Right ventricle myocardium inferior (tissue), 1 donor: Measurements from ENCODE around the gene OR52A1. TPM values are rescaled to one million over a fixed set of nuclear protein-coding genes. Genes with fewer than 3 reads are reported as not detected.
"Not testable (repeated sequence)": the region's sequence is repeated elsewhere in the genome, so short reads cannot be mapped to it uniquely, and the experiment has no call there.

Experiments
- ATAC-seq: fragments of 200-7000 bp; cut with Tn5 transposase; one replicate; pipeline ENCODE4 v1.9.1; 2020; ENCODE audit warnings: mild to moderate bottlenecking, moderate library complexity
- DNase-seq: peaks from one replicate; pipeline ENCODE4 v3.0.0; 2021; ENCODE audit errors: missing footprints
- intact Hi-C: fragments of 100-400 bp; cut with DNase I; formaldehyde crosslinking; loops from one replicate; pipeline ENCODE4 v1.11.0; 2022
- long read RNA-seq: library from polyadenylated mRNA; unstranded; transcript quantifications from one replicate; pipeline ENCODE4 v2.0.0, GENCODE V29; 2021
- total RNA-seq: library from RNA; stranded (reverse); fragmentation: NEBNext Ultra II Directional; extraction: Animal tissue kit (Norgen Biotek cat#: 25700); gene quantifications from one replicate; pipeline ENCODE4 v1.2.1, GENCODE V29; 2021
- donor health status: DM: no; HTN: yes; CAD: no; lungs with severe emphysema.

Gene OR52A1
- total RNA-seq, result not detected
- long read RNA-seq, result 0 reads

GRCh38 chr11:5154657-5155056 is at the start of gene OR52A1:
TSS of gene OR52A1 (minus strand) at chr11:5154757. CDS start at chr11:5152369, 2,388 bp downstream.
- DNase-seq (no peak), ATAC-seq (no peak)
- intact Hi-C loops, result no loop called here

DNA sequence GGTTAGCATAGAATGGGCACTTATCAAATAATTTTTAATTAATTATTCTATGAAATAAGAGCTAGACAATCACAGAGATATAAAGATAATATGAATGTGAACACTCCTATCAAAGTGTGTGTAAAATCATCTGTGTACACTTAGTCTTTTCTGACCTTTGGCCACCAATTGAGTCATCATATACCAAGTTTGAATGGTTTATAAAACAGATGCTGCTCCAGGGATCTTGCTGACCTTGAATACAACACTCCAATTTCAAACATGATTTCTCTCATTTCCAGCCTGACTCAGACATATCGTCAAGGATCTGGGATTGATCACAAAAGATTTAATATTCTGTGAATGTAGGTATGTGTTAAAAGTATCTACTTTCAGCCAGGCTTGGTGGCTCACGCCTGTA is 48.8 kb upstream of the OR52A1 start:
- intact Hi-C loops, result loop anchor here (5.0 kb wide), 2 partner anchors 164 to 179 kb away; partner anchors contain the start of gene OR51M1
- ATAC-seq, result no peak
- DNase-seq, result no peak

GRCh38 chr11:5200582-5200981 is 46.0 kb upstream of the OR52A1 start, which contains the start of gene OR51V1:
TSS of gene OR51V1 (minus strand) at chr11:5200682. CDS start at chr11:5200682, 0 bp downstream.
- DNase-seq (no peak), ATAC-seq (no peak)
- intact Hi-C loops, result loop anchor here (5.0 kb wide), 2 partner anchors 167 to 182 kb away; partner anchors contain the start of gene OR51M1

GRCh38 chr11:5198285-5198684 is 43.7 kb upstream of the OR52A1 start:
- intact Hi-C loops, result no loop called here

DNA sequence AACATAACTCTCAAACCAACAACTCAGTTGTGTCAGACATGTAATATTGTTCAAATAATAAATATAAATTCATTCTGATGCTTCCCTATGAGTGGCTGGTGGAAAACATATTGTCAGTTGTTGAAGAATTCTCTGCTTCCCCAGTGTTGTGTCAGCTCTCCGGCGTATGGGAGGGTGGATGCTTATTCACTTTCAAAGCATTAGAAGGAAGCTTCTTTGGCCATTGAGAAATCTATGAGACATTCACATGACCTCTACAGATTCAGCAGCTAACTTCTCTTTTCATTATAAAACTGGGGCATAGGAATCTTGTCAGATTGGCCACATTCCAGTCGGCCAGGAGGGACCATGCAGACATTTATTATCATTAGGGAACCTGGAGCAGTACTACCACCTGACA is 43.0 kb upstream of the OR52A1 start:
- intact Hi-C loops, result no loop called here
- ATAC-seq, result no peak

More at GRCh38 chr11:5198285-5198684, 43.7 kb upstream of the OR52A1 start:
- no peak for ATAC-seq
- no peak for DNase-seq

DNA sequence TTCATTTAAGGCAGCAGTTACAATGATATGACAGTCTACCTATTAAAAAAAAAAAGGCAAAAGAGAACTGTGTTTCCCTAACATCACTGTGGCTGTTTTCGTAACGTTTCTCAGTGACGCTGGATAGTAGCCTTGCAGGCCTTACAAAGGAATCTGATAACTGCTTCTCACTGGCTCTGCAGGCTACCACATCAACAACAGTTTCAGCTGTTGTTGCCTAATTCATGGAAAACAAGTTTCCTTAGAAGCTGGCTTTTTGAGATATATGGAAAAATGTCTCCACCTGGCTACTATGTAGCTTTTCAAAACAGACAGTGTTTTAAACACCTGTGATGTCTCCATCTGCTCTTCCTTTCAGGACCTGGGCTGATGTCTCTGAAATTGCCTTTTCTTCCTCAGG is 42.2 kb upstream of the OR52A1 start:
- DNase-seq (no peak), ATAC-seq (no peak)
- intact Hi-C loops, result no loop called here

More for the DNA sequence above, 43.0 kb upstream of the OR52A1 start:
- DNase-seq, result no peak

GRCh38 chr11:5196067-5196466 is 41.5 kb upstream of the OR52A1 start:
- intact Hi-C loops, result no loop called here
- ATAC-seq, result no peak
- no peak for DNase-seq

GRCh38 chr11:5192738-5193137 is 38.2 kb upstream of the OR52A1 start:
- ATAC-seq (no peak), DNase-seq (no peak)
- intact Hi-C loops, result no loop called here

DNA sequence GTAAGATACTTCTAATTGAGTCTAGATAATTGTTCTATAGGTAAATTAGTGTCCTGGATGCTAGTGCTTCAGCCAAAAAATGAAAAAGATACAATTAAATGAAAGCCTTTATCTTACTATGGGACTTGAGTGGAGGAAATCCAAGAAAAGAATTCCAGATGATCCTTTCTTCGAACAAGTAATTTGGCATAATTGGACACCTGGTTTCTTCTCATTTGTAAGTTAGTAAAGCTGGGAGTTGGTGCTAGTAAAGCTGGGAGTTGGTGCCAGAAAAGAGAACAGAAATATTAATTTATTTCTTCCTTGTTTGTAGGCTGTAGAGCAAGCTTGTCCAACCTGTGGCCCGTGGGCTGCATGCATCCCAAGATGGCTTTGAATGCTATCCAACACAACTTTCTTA is 33.6 kb upstream of the OR52A1 start:
- DNase-seq, result no peak
- intact Hi-C loops, result no loop called here
- no peak for ATAC-seq

DNA sequence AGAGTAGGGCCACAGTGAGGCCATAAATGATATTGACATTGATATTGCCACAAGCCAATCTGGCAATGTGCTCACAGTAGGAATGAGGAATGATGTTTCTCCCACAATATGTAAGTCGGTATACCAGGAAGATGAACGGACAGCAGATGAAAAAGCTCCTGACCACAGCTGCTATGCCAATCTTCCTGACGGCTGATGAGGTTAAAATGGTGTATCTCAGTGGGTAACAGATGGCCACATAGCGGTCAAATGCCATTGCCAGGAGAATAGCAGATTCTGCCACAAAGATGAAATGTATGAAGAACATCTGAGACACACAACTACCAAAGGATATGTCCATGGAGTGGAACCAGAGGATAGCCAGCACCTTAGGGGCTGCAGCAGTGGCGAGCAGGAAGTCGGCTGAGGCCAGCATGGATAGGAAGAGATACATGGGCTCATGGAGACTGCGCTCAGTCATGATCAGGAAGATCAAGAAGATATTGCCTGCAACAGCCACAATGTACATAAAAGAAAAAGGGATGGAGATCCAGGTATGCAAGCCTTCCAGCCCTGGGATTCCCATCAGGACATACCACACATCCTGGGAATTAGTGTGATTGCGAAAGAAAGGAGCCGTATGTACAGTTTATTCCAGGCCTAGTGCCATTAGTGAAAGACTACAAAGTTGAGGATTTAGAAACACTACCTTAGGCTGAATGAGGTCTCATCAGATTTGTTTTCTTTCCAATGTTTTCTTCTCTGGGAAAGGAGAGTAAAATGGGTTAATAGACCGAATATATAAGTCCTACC is 23.7 kb upstream of the OR52A1 start:
- no peak for DNase-seq
- ATAC-seq, result no peak
- intact Hi-C loops, result no loop called here

GRCh38 chr11:5174934-5175333 is 20.4 kb upstream of the OR52A1 start:
- intact Hi-C loops, result no loop called here

DNA sequence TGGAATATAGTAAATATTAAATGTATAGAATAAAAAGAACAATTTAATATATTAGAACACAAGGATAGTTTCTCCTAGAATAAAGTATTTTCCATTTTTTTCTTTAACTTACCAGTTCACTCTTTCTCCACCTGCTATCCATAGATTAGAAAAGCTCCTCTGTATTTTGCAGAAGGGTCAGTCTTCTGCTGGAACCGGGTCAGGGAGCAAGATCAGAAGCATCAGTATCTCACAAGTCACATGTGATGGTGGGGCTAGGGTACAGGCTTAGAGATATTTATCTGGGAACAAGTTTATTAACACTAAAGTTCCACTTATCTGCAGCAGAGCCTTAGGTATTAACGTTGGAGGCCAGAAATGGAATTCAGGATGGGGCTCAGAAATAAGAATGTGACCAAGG is 17.3 kb upstream of the OR52A1 start:
- ATAC-seq (no peak), DNase-seq (no peak)
- intact Hi-C loops, result no loop called here

More at GRCh38 chr11:5174934-5175333, 20.4 kb upstream of the OR52A1 start:
- no peak for ATAC-seq
- no peak for DNase-seq

DNA sequence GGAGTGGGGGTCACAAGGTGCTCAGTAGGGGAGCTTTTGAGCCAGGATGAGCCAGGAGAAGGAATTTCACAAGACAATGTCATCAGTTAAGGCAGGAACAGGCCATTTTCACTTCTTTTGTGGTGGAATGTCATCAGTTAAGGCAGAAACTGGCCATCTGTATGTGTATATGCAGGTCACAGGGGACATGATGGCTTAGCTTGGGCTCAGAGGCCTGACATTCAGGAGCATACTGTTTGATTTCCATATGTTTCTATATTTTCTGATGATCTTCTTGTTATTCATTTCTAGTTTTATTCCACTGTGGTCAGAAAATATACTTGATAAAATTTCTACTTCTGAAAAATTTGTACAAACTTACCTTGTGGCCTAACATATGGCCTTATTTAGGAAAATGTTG is 11.3 kb upstream of the OR52A1 start:
- DNase-seq, intact Hi-C loops, ATAC-seq: not testable (repeated sequence)

GRCh38 chr11:5164807-5165206 is 10.2 kb upstream of the OR52A1 start:
- intact Hi-C loops, ATAC-seq, DNase-seq: not testable (repeated sequence)

DNA sequence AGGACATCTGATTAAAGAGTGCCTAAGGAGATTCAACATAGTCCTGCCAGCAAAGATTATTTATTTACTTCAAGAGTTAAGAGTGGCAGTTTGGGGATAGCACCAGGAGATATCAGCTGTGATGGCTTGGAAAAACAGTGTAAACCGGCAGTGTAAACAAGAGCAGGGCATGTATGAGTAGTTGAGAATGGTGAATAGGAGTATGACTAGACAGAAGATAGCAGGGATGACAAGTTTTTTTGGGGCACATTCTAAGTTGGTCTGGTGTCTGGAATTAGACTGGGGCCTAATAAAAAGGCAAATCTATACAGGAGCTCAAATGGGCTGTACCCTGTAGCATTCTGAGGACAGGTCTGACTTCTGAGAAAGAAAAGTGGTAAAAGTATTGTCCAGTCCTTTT is 6.5 kb upstream of the OR52A1 start:
- intact Hi-C loops, DNase-seq, ATAC-seq: not testable (repeated sequence)

- DNase-seq, intact Hi-C loops, ATAC-seq: not testable (repeated sequence)
Observed at GRCh38 chr11:5160217-5160616, 5.7 kb upstream of the OR52A1 start.

DNA sequence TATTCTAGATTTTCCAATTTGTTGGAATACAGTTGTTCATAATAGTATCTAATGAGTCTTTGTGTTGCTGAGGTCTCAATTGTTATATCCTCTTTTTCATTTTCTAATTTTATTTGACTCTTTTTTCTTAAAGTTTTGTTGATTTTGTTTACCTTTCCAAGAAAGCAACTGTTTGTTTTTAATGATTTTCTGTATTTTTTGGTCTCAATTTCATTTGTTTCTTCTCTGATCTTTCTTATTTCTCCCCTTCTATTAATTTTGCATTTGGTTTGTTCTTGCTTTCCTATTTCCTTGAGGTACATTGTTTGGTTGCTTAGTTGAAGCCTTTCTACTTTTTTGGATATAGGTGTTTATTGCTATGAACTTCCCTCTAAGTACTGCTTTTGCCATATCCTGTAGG is 5.2 kb upstream of the OR52A1 start:
- ATAC-seq, result no peak
- intact Hi-C loops, result no loop called here
- DNase-seq, result no peak

DNA sequence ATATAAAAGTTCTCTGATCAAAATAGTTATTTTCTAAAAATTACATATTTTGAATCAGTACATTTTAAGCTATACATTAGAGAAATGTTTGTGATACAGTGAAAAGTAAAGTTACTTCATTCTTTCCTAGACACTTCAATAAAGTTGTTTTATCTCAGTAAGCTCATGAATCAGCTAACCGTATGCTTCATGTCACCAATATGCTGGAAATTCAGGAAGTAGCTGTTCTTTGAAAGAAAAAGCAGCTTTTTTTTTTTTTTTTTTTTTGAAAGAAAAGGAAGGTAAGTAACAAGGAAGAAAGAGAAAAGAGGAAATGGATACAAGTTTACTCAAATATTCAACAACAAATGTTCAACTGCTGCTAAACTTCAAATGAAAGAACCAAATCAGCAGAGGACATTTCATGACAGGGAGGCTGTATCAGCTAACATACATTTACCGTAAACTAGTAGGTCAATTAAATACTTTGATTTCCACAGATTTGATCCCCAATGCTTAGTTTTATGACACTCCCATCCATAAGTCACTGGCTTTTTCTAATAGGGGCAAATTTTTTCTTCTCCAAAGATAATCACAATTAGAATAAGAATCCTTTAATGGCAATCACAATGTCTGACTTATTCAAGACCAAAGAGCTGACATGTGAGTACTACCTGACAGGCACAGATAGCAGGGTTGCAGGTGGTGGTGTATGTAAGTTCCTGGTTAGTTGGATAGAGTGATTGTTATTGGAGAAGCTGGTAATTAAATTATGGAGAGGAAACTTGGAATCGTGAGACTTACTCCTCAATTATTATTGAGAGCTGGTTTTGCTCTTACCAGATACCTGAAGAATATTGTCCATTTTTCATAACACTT is 754 bp downstream of the OR52A1 start:
- DNase-seq (no peak), ATAC-seq (no peak)
- intact Hi-C loops, result no loop called here

DNA sequence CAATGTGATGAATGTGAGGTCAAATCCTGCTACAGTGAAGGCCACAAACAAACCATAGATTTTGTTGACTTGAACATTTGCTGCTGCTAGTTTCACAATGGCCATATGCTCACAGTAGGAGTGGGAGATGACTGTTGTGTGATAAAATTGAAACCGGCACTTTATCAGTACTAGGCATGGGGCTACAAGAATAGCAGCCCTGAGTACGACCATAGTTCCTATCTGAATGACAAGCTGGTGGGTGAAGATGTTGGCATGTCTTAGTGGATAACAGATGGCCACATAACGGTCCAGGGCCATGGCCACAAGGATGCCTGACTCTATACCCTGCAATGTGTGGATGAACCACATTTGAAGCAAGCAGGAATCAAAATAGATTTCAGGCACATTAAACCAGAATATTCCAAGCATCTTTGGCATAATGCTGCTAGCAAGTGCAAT is 2.8 kb downstream of the OR52A1 start:
- DNase-seq, result no peak
- ATAC-seq, result no peak
- intact Hi-C loops, result no loop called here
